ENCODE measurements around the gene MTMR6. TPM values are rescaled to one million over a fixed set of nuclear protein-coding genes. Genes with fewer than 3 reads are reported as not detected.

MTMR6 gene
- total RNA-seq, 1 experiment from 2014 or later, result 21.5 TPM

DNA sequence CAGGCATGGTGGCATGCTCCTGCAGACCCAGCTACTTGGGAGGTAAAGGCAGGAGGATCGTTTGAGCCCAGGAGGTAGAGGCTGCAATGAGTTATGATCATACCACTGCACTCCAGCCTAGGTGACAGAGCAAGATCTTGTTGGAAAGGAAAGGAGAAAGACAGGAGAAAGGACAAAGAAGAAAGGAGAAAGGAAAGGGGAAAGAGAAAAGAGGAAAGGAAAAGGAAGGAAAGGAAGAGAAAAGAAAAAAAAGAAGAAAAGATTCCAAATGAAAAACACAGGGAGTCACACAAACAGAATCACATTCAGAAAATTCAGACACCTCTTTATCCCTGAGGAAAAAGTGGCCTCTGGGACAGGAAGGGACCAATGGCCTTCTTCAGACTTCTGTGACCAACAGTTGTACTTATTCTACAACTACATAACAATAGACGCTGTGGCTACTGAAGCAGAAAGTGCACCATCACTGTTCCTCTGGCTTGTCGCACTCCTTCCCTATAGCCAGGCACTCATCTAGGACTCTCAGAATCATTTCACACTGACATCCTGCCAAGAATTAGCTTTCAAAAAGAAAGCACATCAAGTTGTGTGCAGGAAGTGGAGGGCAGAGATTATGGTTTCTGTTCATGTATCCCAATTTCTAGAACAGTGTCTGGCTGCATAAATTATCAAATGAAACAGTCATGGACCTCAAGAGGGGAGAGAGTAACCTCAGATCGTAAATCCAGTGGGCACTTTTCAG lies 5.9 kb downstream of the MTMR6 start:
- intact Hi-C loops (cut with micrococcal nuclease), result no loop called here
- peaks cover 45% of the 10 kb centered on the region for H3K4me1 Mint-ChIP-seq (ENCODE audit: insufficient read depth, unreplicated experiment)
- H3K27ac Mint-ChIP-seq (ENCODE audit: low read depth, unreplicated experiment), result no peak overlapping the region
- no peaks in the 10 kb centered on the region for H3K27me3 Mint-ChIP-seq (ENCODE audit: insufficient read depth, unreplicated experiment)
- POLR2A ChIA-PET, result no interaction called here
- no peak for TF ChIP-seq CTCF (IDR thresholded peaks at IDR 0.05; ENCODE audit: unreplicated experiment)
- no peaks in the 10 kb centered on the region for H3K9me3 Mint-ChIP-seq (ENCODE audit: unreplicated experiment)
- no TSS peak for BruUV-seq (replicated peaks)
- no peak for DNase-seq (ENCODE audit: unreplicated experiment)
- peaks cover 7% of the 10 kb centered on the region for H3K36me3 Mint-ChIP-seq (ENCODE audit: insufficient read depth, unreplicated experiment)
- H3K4me3 Mint-ChIP-seq (ENCODE audit: unreplicated experiment), result no peak overlapping the region
- CTCF ChIA-PET, result interaction anchor here (1.4 kb wide), 1 partner anchor 167 kb away, joined by 4 read pairs; no protein-coding TSS in a partner anchor

DNA sequence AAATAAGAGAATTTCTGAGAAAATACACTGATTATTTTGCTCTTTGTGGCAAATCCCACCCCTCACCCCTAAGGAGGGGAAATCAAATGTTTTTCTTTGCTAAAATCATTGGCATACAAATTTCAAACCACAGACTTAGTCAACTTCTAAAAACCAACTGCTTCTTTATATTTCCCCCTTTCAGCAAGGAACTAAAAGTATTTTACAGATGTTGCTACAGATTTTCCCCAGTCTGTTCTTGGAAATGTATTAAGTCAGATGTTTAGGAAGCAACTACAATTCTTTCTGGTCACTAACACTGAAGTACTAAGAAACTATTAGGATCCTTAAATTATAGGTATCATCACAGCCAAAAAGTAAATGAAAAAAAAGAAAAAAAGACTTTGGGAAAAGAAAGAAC lies 6.9 kb downstream of the MTMR6 start:
- Mint-ChIP-seq H3K36me3 (ENCODE audit: insufficient read depth, unreplicated experiment) (peaks cover 5% of the 10 kb centered on the region), H3K4me1 (ENCODE audit: insufficient read depth, unreplicated experiment) (peaks cover 48% of the 10 kb centered on the region), H3K27ac (ENCODE audit: low read depth, unreplicated experiment) (peak overlapping the region; percentile 44), H3K4me3 (ENCODE audit: unreplicated experiment) (no peak overlapping the region), H3K9me3 (ENCODE audit: unreplicated experiment) (no peaks in the 10 kb centered on the region), H3K27me3 (ENCODE audit: insufficient read depth, unreplicated experiment) (no peaks in the 10 kb centered on the region)
- ChIA-PET CTCF (interaction anchor here (0.7 kb wide), 1 partner anchor 11 kb away, joined by 4 read pairs; no protein-coding TSS in a partner anchor), POLR2A (no interaction called here)
- intact Hi-C loops (cut with micrococcal nuclease), result no loop called here
- no peak for DNase-seq (ENCODE audit: unreplicated experiment)
- no peak for TF ChIP-seq CTCF (IDR thresholded peaks at IDR 0.05; ENCODE audit: unreplicated experiment)
- BruUV-seq (replicated peaks), result no TSS peak

GRCh38 chr13:25276748-25277147 lies 10.5 kb downstream of the MTMR6 start:
- peak; percentile 54 for DNase-seq (ENCODE audit: unreplicated experiment)
- Mint-ChIP-seq H3K27ac (ENCODE audit: low read depth, unreplicated experiment) (no peak overlapping the region), H3K27me3 (ENCODE audit: insufficient read depth, unreplicated experiment) (no peaks in the 10 kb centered on the region), H3K36me3 (ENCODE audit: insufficient read depth, unreplicated experiment) (peaks cover 9% of the 10 kb centered on the region), H3K4me1 (ENCODE audit: insufficient read depth, unreplicated experiment) (peaks cover 42% of the 10 kb centered on the region), H3K9me3 (ENCODE audit: unreplicated experiment) (no peaks in the 10 kb centered on the region), H3K4me3 (ENCODE audit: unreplicated experiment) (no peak overlapping the region)
- intact Hi-C loops (cut with micrococcal nuclease), result no loop called here
- no TSS peak for BruUV-seq (replicated peaks)
- no peak for TF ChIP-seq CTCF (IDR thresholded peaks at IDR 0.05; ENCODE audit: unreplicated experiment)
- POLR2A ChIA-PET, result interaction anchor here (1.0 to 2.2 kb wide), 2 partner anchors 9 to 26 kb away, joined by 3 to 10 read pairs; no protein-coding TSS in a partner anchor
- CTCF ChIA-PET, result interaction anchor here (0.9 to 1.0 kb wide), 2 partner anchors 9 to 11 kb away, joined by 3 read pairs; no protein-coding TSS in a partner anchor

DNA sequence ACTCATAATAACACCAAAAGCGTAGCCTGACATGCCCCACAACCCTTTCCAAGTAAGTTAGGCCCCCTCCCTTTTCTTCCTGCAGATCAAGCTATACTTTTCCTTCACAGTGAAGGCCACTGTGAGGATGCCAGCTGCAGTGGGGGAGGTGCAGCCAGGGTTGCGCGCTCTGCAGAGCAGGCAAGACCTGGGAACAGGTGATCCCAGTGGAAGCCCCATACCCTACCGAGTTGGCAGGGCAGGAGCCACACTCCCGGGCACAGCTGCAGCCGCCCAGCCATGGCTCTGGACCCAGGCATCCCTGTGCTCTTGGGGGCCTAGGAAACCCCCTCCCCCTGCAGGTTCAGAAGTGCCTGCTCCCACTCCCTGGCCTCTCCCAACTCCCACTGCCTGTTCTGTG lies 18.7 kb downstream of the MTMR6 start:
- Mint-ChIP-seq H3K27ac (ENCODE audit: low read depth, unreplicated experiment) (no peak overlapping the region), H3K36me3 (ENCODE audit: insufficient read depth, unreplicated experiment) (peaks cover 46% of the 10 kb centered on the region), H3K4me3 (ENCODE audit: unreplicated experiment) (no peak overlapping the region), H3K9me3 (ENCODE audit: unreplicated experiment) (no peaks in the 10 kb centered on the region), H3K4me1 (ENCODE audit: insufficient read depth, unreplicated experiment) (peaks cover 6% of the 10 kb centered on the region), H3K27me3 (ENCODE audit: insufficient read depth, unreplicated experiment) (no peaks in the 10 kb centered on the region)
- no peak for TF ChIP-seq CTCF (IDR thresholded peaks at IDR 0.05; ENCODE audit: unreplicated experiment)
- intact Hi-C loops (cut with micrococcal nuclease), result no loop called here
- no TSS peak for BruUV-seq (replicated peaks)
- no peak for DNase-seq (ENCODE audit: unreplicated experiment)
- ChIA-PET CTCF (no interaction called here), POLR2A (interaction anchor here (0.5 kb wide), 1 partner anchor 106 kb away, joined by 3 read pairs; no protein-coding TSS in a partner anchor)
